ENCODE data around the gene OGFOD3. TPM values are rescaled to one million over a fixed set of nuclear protein-coding genes. Genes with fewer than 3 reads are reported as not detected.

Gene OGFOD3
- total and polyA plus RNA-seq, 9 of the 15 experiments (the other 6 are each of a cell fraction or from before 2014, with no cell fraction given): 0.69 to 44.7 (median 18.9) TPM

- TF ChIP-seq ZNF551 (CRISPR knock-in tag; IDR thresholded peaks at IDR 0.05): no peak
- no peak for TF ChIP-seq ZNF57 (CRISPR knock-in tag; IDR thresholded peaks at IDR 0.05)
- TF ChIP-seq PHF21A (IDR thresholded peaks at IDR 0.05; ENCODE audit: borderline replicate concordance, low read depth): no peak
- no peak for TF ChIP-seq NR2F6 (CRISPR knock-in tag; IDR thresholded peaks at IDR 0.05)
- no peak for TF ChIP-seq POLR3G (IDR thresholded peaks at IDR 0.05; ENCODE audit: extremely low read depth, insufficient read length, insufficient replicate concordance)
- TF ChIP-seq MBD2 (IDR thresholded peaks at IDR 0.05; ENCODE audit: borderline replicate concordance, low read depth): no peak
- no peak for TF ChIP-seq POU5F1 (IDR thresholded peaks at IDR 0.05; ENCODE audit: borderline replicate concordance, low read depth, low read length, partially characterized antibody)
- TF ChIP-seq MAZ (CRISPR knock-in tag; conservative IDR thresholded peaks at IDR 0.05 in 1 of 2, IDR thresholded peaks at IDR 0.05 in 1 of 2): peak; percentile 34 to 92; a peak in 3 of 4 replicates
- TF ChIP-seq MGA (IDR thresholded peaks at IDR 0.05): no peak; the same call in 1 of the 2 replicates
- peak; percentile 37; the same call in 1 of the 2 replicates for TF ChIP-seq MTA3 (IDR thresholded peaks at IDR 0.05; ENCODE audit: borderline replicate concordance)
- TF ChIP-seq BMI1 (IDR thresholded peaks at IDR 0.05; ENCODE audit: low read length): no peak
- TF ChIP-seq HDAC8 (tag; IDR thresholded peaks at IDR 0.05): no peak
- no peak for TF ChIP-seq KDM5B (IDR thresholded peaks at IDR 0.05; ENCODE audit: insufficient replicate concordance, low read depth, low read length)
- no peak for TF ChIP-seq GTF2B (IDR thresholded peaks at IDR 0.05; ENCODE audit: extremely low read depth, insufficient read length)
- no peak for TF ChIP-seq RFX1 (IDR thresholded peaks at IDR 0.05)
- no peak for TF ChIP-seq HDGF (IDR thresholded peaks at IDR 0.05)
- no peak for TF ChIP-seq ZNF76 (CRISPR knock-in tag; IDR thresholded peaks at IDR 0.05; ENCODE audit: borderline replicate concordance)
These were observed 3.7 kb downstream of the OGFOD3 start (continued) for GRCh38 chr17:82414548-82415281.
